Suprapubic skin (tissue), 4 donors: Measurements from ENCODE around the gene PRKN. TPM values are rescaled to one million over a fixed set of nuclear protein-coding genes. Genes with fewer than 3 reads are reported as not detected.

Experiments
- DNase-seq, 2 donors: peaks; one replicate each; pipeline ENCODE4 v3.0.0-alpha.2; 2019; ENCODE audit warnings: low spot score in 2 of 2
- H3K27ac ChIP-seq: fragments of 200-600 bp; sonication (generic); one replicate; pipeline ENCODE4 v1.5.1; 2019
- H3K27me3 ChIP-seq: fragments of 200-600 bp; sonication (generic); one replicate; pipeline ENCODE4 v1.5.1; 2019
- H3K36me3 ChIP-seq: fragments of 200-600 bp; sonication (generic); one replicate; pipeline ENCODE4 v1.5.1; 2019
- H3K4me1 ChIP-seq: fragments of 200-600 bp; sonication (generic); one replicate; pipeline ENCODE4 v1.5.1; 2019
- H3K4me3 ChIP-seq: fragments of 200-600 bp; sonication (generic); one replicate; pipeline ENCODE4 v1.5.1; 2019; ENCODE audit warnings: mild to moderate bottlenecking
- H3K9me3 ChIP-seq: fragments of 200-600 bp; sonication (generic); one replicate; pipeline ENCODE4 v1.5.1; 2019
- CTCF ChIP-seq, 2 donors: fragments of 200-600 bp in 1 of 2; fragments of 450-650 bp in 1 of 2; sonication (generic) in 1 of 2; IDR thresholded peaks; one replicate each; pipeline ENCODE4 v1.5.1; 2016 to 2019; ENCODE audit warnings: antibody characterized with exemption in 2 of 2, mild to moderate bottlenecking in 1 of 2, moderate library complexity in 1 of 2
- EP300 ChIP-seq: sonication (generic); formaldehyde crosslinking; IDR thresholded peaks from one replicate; pipeline ENCODE4 v1.6.1; 2017; ENCODE audit warnings: antibody characterized with exemption
- POLR2A ChIP-seq, 2 donors: fragments of 450-650 bp; IDR thresholded peaks; one replicate each; pipeline ENCODE4 v1.6.1; 2017; ENCODE audit warnings: antibody characterized with exemption in 2 of 2, mild to moderate bottlenecking in 2 of 2, moderate library complexity in 2 of 2
- POLR2AphosphoS5 ChIP-seq, 3 donors: sonication (generic); formaldehyde crosslinking; IDR thresholded peaks; one replicate each; pipeline ENCODE4 v1.6.1; 2017; ENCODE audit warnings: antibody characterized with exemption in 3 of 3
- WGBS: methylation state at CpG from one replicate; pipeline ENCODE4 v1.1.5; 2018; 5-methylcytosine and 5-hydroxymethylcytosine counted together
- total RNA-seq, 4 donors: library from RNA; depleted of rRNA; stranded (reverse); fragments of >200 nt; gene quantifications; one replicate each; pipeline ENCODE4 v1.1.0, GENCODE V29; 2016

The PRKN gene
- total RNA-seq, 4 donors from 2014 or later = 7.2 to 22.8 (median 14.4) TPM

GRCh38 chr6:161837854-161838253 is 889.7 kb downstream of the PRKN start:
- Histone ChIP-seq H3K27me3 (no peaks in the 10 kb centered on the region), H3K36me3 (no peaks in the 10 kb centered on the region), H3K9me3 (no peaks in the 10 kb centered on the region), H3K27ac (no peak overlapping the region), H3K4me1 (no peaks in the 10 kb centered on the region), H3K4me3 (no peak overlapping the region)
- DNase-seq = no peak
- TF ChIP-seq POLR2A (IDR thresholded peaks at IDR 0.05) = no peak
- TF ChIP-seq POLR2AphosphoS5 (IDR thresholded peaks at IDR 0.05) = no peak
- TF ChIP-seq CTCF (IDR thresholded peaks at IDR 0.05) = no peak
- no peak for TF ChIP-seq EP300
- WGBS = 76% methylated on average over 2 of the region's 2 CpGs

GRCh38 chr6:161837449-161837735 is 890.2 kb downstream of the PRKN start:
- no peaks in the 10 kb centered on the region for H3K36me3 ChIP-seq
- no peaks in the 10 kb centered on the region for H3K9me3 ChIP-seq
- H3K27ac ChIP-seq = no peak overlapping the region
- 62% methylated on average over 1 of the region's 1 CpG for WGBS
- no peaks in the 10 kb centered on the region for H3K4me1 ChIP-seq
- H3K4me3 ChIP-seq = no peak overlapping the region
- no peaks in the 10 kb centered on the region for H3K27me3 ChIP-seq
- DNase-seq = no peak
- TF ChIP-seq POLR2AphosphoS5 (IDR thresholded peaks at IDR 0.05) = no peak
- no peak for TF ChIP-seq CTCF (IDR thresholded peaks at IDR 0.05)
- no peak for TF ChIP-seq POLR2A (IDR thresholded peaks at IDR 0.05)
- TF ChIP-seq EP300 = no peak

GRCh38 chr6:161836643-161837448 is 890.7 kb downstream of the PRKN start:
- DNase-seq = no peak
- TF ChIP-seq POLR2A (IDR thresholded peaks at IDR 0.05) (no peak), POLR2AphosphoS5 (IDR thresholded peaks at IDR 0.05) (no peak)
- Histone ChIP-seq H3K27ac (no peak overlapping the region), H3K9me3 (no peaks in the 10 kb centered on the region), H3K36me3 (no peaks in the 10 kb centered on the region), H3K4me3 (no peak overlapping the region), H3K27me3 (no peaks in the 10 kb centered on the region), H3K4me1 (no peaks in the 10 kb centered on the region)
- 87% methylated on average over 15 of the region's 15 CpGs for WGBS

- H3K4me3 ChIP-seq = no peak overlapping the region
- H3K36me3 ChIP-seq = no peaks in the 10 kb centered on the region
- no peaks in the 10 kb centered on the region for H3K27me3 ChIP-seq
- TF ChIP-seq CTCF (IDR thresholded peaks at IDR 0.05) (no peak), POLR2A (IDR thresholded peaks at IDR 0.05) (no peak), EP300 (no peak), POLR2AphosphoS5 (IDR thresholded peaks at IDR 0.05) (no peak)
- 44% methylated on average over 19 of the region's 19 CpGs for WGBS
- no peaks in the 10 kb centered on the region for H3K9me3 ChIP-seq
- DNase-seq = no peak
- H3K27ac ChIP-seq = no peak overlapping the region
- H3K4me1 ChIP-seq = no peaks in the 10 kb centered on the region
Measured at GRCh38 chr6:161835500-161836215, 891.9 kb downstream of the PRKN start.

GRCh38 chr6:161834426-161834825 is 893.1 kb downstream of the PRKN start:
- Histone ChIP-seq H3K36me3 (no peaks in the 10 kb centered on the region), H3K27me3 (no peaks in the 10 kb centered on the region), H3K9me3 (no peaks in the 10 kb centered on the region), H3K27ac (no peak overlapping the region), H3K4me1 (no peaks in the 10 kb centered on the region), H3K4me3 (no peak overlapping the region)
- WGBS = 93% methylated on average over 6 of the region's 6 CpGs
- no peak for DNase-seq
- TF ChIP-seq CTCF (IDR thresholded peaks at IDR 0.05) (no peak), EP300 (no peak), POLR2AphosphoS5 (IDR thresholded peaks at IDR 0.05) (no peak), POLR2A (IDR thresholded peaks at IDR 0.05) (no peak)
